Adrenal gland (tissue), 12 donors: ENCODE results near the gene ETNK2. TPM values are rescaled to one million over a fixed set of nuclear protein-coding genes. Genes with fewer than 3 reads are reported as not detected.
A peak's percentile ranks its signal among the peaks of the same experiment; 100 is the strongest.

Experiments
- DNase-seq, 7 donors: peaks; one replicate each; pipeline ENCODE4 v3.0.0-alpha.2; 2019 to 2020
- H3K27ac ChIP-seq, 5 donors: fragments of 200-600 bp; sonication (generic) in 4 of 5; 1 replicate in 3 of 5; 2 replicates in 2 of 5; pipeline versions ENCODE4 v1.5.1 to v1.8.0; 2016 to 2020; ENCODE audit warnings: mild to moderate bottlenecking in 1 of 5
- H3K27me3 ChIP-seq: fragments of 200-600 bp; 2 replicates; pipeline ENCODE4 v1.8.0; 2021
- H3K36me3 ChIP-seq, 2 donors: fragments of 200-600 bp; replicated peaks in 1 of 2; 1 replicate in 1 of 2; 2 replicates in 1 of 2; pipeline versions ENCODE4 v1.5.1 to v1.8.0; 2018 to 2022
- H3K4me1 ChIP-seq, 2 donors: fragments of 200-600 bp; replicated peaks in 1 of 2; 1 replicate in 1 of 2; 2 replicates in 1 of 2; pipeline versions ENCODE4 v1.5.1 to v1.8.0; 2018 to 2021
- H3K4me3 ChIP-seq, 4 donors: fragments of 200-600 bp; sonication (generic) in 3 of 4; one replicate each; pipeline ENCODE4 v1.5.1; 2016 to 2018
- H3K9me3 ChIP-seq, 3 donors: fragments of 200-600 bp; sonication (generic) in 1 of 3; replicated peaks in 1 of 3; 1 replicate in 2 of 3; 2 replicates in 1 of 3; pipeline versions ENCODE4 v1.5.1 to v1.8.0; 2016 to 2021
- POLR2A ChIP-seq, 2 donors: fragments of 450-650 bp; IDR thresholded peaks; one replicate each; pipeline ENCODE4 v1.6.1; 2017; ENCODE audit warnings: antibody characterized with exemption in 2 of 2, mild to moderate bottlenecking in 2 of 2, moderate library complexity in 1 of 2
- WGBS, 4 donors: extraction: QIAGEN DNeasy Blood & Tissue Kit in 2 of 4; methylation state at CpG; one replicate each; pipeline versions ENCODE4 v1.1.5 to v1.1.7; 2013 to 2017; 5-methylcytosine and 5-hydroxymethylcytosine counted together
- intact Hi-C, 2 donors: fragments of 100-400 bp; cut with DNase I; formaldehyde crosslinking; loops; one replicate each; pipeline versions ENCODE4 v1.14.1 to v1.15.0; 2022 to 2023
- polyA plus RNA-seq, 3 donors: library from polyadenylated mRNA; stranded (reverse); fragments of 200-250 nt in 2 of 3; fragments of 350-450 nt in 1 of 3; fragmentation: Illumina TruSeq in 1 of 3; extraction: RNeasy Lipid Tissue Mini Kit (QIAGEN cat#74804) in 1 of 3; gene quantifications; one replicate each; pipeline ENCODE4 v1.2.3, GENCODE V29; 2013 to 2014
- total RNA-seq, 9 donors: library from RNA; depleted of rRNA in 4 of 9; stranded (reverse); fragments of >200 nt in 4 of 9; fragments of 120-200 nt in 1 of 9; fragmentation: NEBNext Ultra II Directional in 1 of 9; extraction: Animal tissue kit (Norgen Biotek cat#: 25700) in 1 of 9; gene quantifications; one replicate each; pipeline versions ENCODE4 v1.1.0 to v1.2.4, GENCODE V29; 2013 to 2023
- TF ChIP-seq, protein P1 (sequence below), 6 experiments: fragments of 450-650 bp in 4 of 6; fragments of 200-600 bp in 2 of 6; sonication (generic) in 1 of 6; IDR thresholded peaks; 1 replicate in 5 of 6; 2 replicates in 1 of 6; pipeline versions ENCODE4 v1.5.1 to v1.8.0; 2016 to 2021; ENCODE audit warnings: antibody characterized with exemption in 6 of 6, mild to moderate bottlenecking in 2 of 6, moderate library complexity in 1 of 6
- donor health status: healthy with polysubstance abuse.
- donor health status: Bipolar disorder and iron deficiency.
- donor health status: DM: yes; HTN: yes; CAD: no.
- donor health status: DM: no; HTN: no; CAD: no.
- donor health status: DM: no; HTN: no; CAD: no.
- donor health status: DM: yes; HTN: yes; CAD: no.

Gene ETNK2
- total and polyA plus RNA-seq, 12 donors = 3.1 to 78.6 (median 9.3) TPM

DNA sequence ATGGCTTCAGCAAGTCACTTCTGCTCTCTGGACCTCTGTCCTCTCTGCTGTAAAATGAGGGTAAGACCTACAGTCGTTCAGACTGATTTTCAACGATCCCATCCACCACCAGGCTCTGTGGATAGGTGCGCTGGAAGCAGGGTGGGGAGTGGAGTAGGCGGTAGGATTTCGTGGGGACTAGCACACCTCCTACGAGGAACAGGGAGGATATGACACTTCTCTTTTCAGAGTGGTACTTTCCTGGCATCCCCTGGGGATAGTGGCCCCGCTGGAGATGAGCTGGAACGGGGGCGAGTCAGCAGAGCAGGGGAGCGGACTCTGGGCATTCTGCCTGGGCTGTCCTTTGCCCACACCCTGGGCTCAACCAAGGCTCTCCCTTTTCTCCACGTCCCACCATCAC is 17.7 kb downstream of the ETNK2 start:
- Histone ChIP-seq H3K4me3 (no peak overlapping the region), H3K9me3 (no peaks in the 10 kb centered on the region), H3K27ac (no peak overlapping the region), H3K36me3 (peaks cover 0 to 2% of the 10 kb centered on the region in 2 donors), H3K27me3 (no peaks in the 10 kb centered on the region), H3K4me1 (peaks cover 23 to 27% of the 10 kb centered on the region in 2 donors)
- no peak for TF ChIP-seq POLR2A (IDR thresholded peaks at IDR 0.05)
- TF ChIP-seq, protein P1, sequence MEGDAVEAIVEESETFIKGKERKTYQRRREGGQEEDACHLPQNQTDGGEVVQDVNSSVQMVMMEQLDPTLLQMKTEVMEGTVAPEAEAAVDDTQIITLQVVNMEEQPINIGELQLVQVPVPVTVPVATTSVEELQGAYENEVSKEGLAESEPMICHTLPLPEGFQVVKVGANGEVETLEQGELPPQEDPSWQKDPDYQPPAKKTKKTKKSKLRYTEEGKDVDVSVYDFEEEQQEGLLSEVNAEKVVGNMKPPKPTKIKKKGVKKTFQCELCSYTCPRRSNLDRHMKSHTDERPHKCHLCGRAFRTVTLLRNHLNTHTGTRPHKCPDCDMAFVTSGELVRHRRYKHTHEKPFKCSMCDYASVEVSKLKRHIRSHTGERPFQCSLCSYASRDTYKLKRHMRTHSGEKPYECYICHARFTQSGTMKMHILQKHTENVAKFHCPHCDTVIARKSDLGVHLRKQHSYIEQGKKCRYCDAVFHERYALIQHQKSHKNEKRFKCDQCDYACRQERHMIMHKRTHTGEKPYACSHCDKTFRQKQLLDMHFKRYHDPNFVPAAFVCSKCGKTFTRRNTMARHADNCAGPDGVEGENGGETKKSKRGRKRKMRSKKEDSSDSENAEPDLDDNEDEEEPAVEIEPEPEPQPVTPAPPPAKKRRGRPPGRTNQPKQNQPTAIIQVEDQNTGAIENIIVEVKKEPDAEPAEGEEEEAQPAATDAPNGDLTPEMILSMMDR (IDR thresholded peaks at IDR 0.05) = no peak
- no peak for DNase-seq
- intact Hi-C loops = no loop called here
- 82 to 86% (median 85%) methylated on average over 11 of the region's 11 CpGs for WGBS, 4 donors

- intact Hi-C loops = no loop called here
- TF ChIP-seq, protein P1 (IDR thresholded peaks at IDR 0.05) = no peak
- TF ChIP-seq POLR2A (IDR thresholded peaks at IDR 0.05) = no peak
- no peak for DNase-seq
- 79 to 89% (median 83%) methylated on average over 6 of the region's 6 CpGs for WGBS, 4 donors
- Histone ChIP-seq H3K4me1 (peaks cover 24 to 33% of the 10 kb centered on the region in 2 donors), H3K27ac (no peak overlapping the region), H3K27me3 (no peaks in the 10 kb centered on the region), H3K4me3 (no peak overlapping the region), H3K9me3 (no peaks in the 10 kb centered on the region), H3K36me3 (no peaks in the 10 kb centered on the region)
These were observed 19.1 kb downstream of the ETNK2 start for GRCh38 chr1:204132718-204133117.

DNA sequence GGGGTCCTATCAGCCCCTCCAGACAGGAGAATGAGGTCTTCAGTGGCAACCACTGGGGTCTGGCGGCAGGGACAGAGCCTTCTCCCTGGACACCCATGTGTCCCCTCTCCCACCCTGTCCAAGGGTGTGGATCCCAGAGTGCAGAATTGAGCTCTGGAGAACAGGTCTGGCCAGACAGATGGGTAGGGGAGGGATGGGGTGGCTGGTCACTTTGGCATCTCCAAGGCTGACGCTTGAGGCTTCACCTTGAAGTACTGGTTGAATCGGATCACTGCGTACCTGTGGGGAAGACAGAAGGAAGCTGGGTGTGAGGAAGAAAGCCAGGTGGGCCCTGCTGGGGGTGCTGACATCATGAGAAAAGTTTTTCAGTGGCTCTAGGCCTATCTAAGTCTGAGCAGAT is 19.9 kb downstream of the ETNK2 start:
- H3K4me3 ChIP-seq = no peak overlapping the region
- no peak for DNase-seq
- no peak for TF ChIP-seq POLR2A (IDR thresholded peaks at IDR 0.05)
- TF ChIP-seq, protein P1 (IDR thresholded peaks at IDR 0.05) = no peak
- no peaks in the 10 kb centered on the region for H3K9me3 ChIP-seq
- intact Hi-C loops = no loop called here
- H3K4me1 ChIP-seq = peaks cover 30 to 39% of the 10 kb centered on the region in 2 donors
- no peaks in the 10 kb centered on the region for H3K27me3 ChIP-seq
- H3K36me3 ChIP-seq = no peaks in the 10 kb centered on the region
- 81 to 100% (median 82%) methylated on average over 3 to 4 of the region's 4 CpGs for WGBS, 4 donors
- peak overlapping the region in 2 of 5 donors; percentile 76 for H3K27ac ChIP-seq

- intact Hi-C loops = no loop called here
- Histone ChIP-seq H3K4me3 (no peak overlapping the region), H3K36me3 (peaks cover 0 to 3% of the 10 kb centered on the region in 2 donors), H3K9me3 (no peaks in the 10 kb centered on the region), H3K27me3 (no peaks in the 10 kb centered on the region), H3K4me1 (peaks cover 32 to 47% of the 10 kb centered on the region in 2 donors), H3K27ac (peak overlapping the region in 4 of 5 donors; percentile 10 to 76 (median 54))
- TF ChIP-seq, protein P1 (IDR thresholded peaks at IDR 0.05) = peak in 1 of 6 experiments; percentile 18
- no peak for TF ChIP-seq POLR2A (IDR thresholded peaks at IDR 0.05)
- 33 to 44% (median 43%) methylated on average over 7 to 11 of the region's 11 CpGs for WGBS, 4 donors
- peak; percentile 60 to 86 (median 75) for DNase-seq
These were observed 20.6 kb downstream of the ETNK2 start for GRCh38 chr1:204130981-204131892.
